Upper lobe of left lung (tissue), 6 donors: Measurements from ENCODE around the gene TOR4A. TPM values are rescaled to one million over a fixed set of nuclear protein-coding genes. Genes with fewer than 3 reads are reported as not detected.
A peak's percentile ranks its signal among the peaks of the same experiment; 100 is the strongest.

ENCODE experiments used
- ATAC-seq, 2 donors: fragments of 200-7000 bp; cut with Tn5 transposase; one replicate each; pipeline ENCODE4 v1.9.1; 2022; ENCODE audit warnings: mild to moderate bottlenecking in 2 of 2, moderate library complexity in 2 of 2; ENCODE audit not compliant: low FRiP score in 2 of 2
- DNase-seq, 2 donors: peaks; one replicate each; pipeline ENCODE4 v3.0.0-alpha.2; 2019 to 2020
- H3K27ac ChIP-seq, 4 donors: fragments of 200-600 bp; sonication (generic); one replicate each; pipeline ENCODE4 v1.5.1; 2016 to 2019
- H3K27me3 ChIP-seq, 4 donors: fragments of 200-600 bp; sonication (generic); one replicate each; pipeline ENCODE4 v1.5.1; 2017 to 2019
- H3K36me3 ChIP-seq, 4 donors: fragments of 200-600 bp; sonication (generic); one replicate each; pipeline ENCODE4 v1.5.1; 2016 to 2019
- H3K4me1 ChIP-seq, 4 donors: fragments of 200-600 bp; sonication (generic); one replicate each; pipeline ENCODE4 v1.5.1; 2018 to 2019
- H3K4me3 ChIP-seq, 4 donors: fragments of 200-600 bp; sonication (generic); one replicate each; pipeline ENCODE4 v1.5.1; 2017 to 2019; ENCODE audit warnings: mild to moderate bottlenecking in 2 of 4, moderate library complexity in 1 of 4
- H3K9me3 ChIP-seq, 4 donors: fragments of 200-600 bp; sonication (generic); one replicate each; pipeline ENCODE4 v1.5.1; 2018 to 2019
- CTCF ChIP-seq, 6 experiments: fragments of 450-650 bp in 4 of 6; fragments of 200-600 bp in 2 of 6; sonication (generic) in 2 of 6; IDR thresholded peaks; one replicate each; pipeline ENCODE4 v1.5.1; 2016 to 2019; ENCODE audit warnings: antibody characterized with exemption in 6 of 6
- EP300 ChIP-seq, 4 donors: sonication (generic); formaldehyde crosslinking; IDR thresholded peaks; one replicate each; pipeline ENCODE4 v1.5.1; 2017; ENCODE audit warnings: antibody characterized with exemption in 4 of 4, control low read depth in 2 of 4
- POLR2A ChIP-seq, 4 donors: fragments of 450-650 bp; IDR thresholded peaks; one replicate each; pipeline ENCODE4 v1.5.1; 2016 to 2017; ENCODE audit warnings: antibody characterized with exemption in 4 of 4, mild to moderate bottlenecking in 2 of 4
- POLR2AphosphoS5 ChIP-seq, 2 donors: sonication (generic); formaldehyde crosslinking; IDR thresholded peaks; one replicate each; pipeline ENCODE4 v1.5.1; 2017; ENCODE audit warnings: antibody characterized with exemption in 2 of 2
- WGBS, 2 donors: methylation state at CpG; one replicate each; pipeline ENCODE4 v1.1.5; 2017 to 2018; 5-methylcytosine and 5-hydroxymethylcytosine counted together
- total RNA-seq, 6 donors: library from RNA; depleted of rRNA in 4 of 6; stranded (reverse); fragments of >200 nt in 4 of 6; gene quantifications; one replicate each; pipeline versions ENCODE4 v1.1.0 to v1.2.1, GENCODE V29; 2016 to 2021
- donor health status: DM: no; HTN: no; CAD: no; lungs with moderate emphysema.
- donor health status: DM: no; HTN: yes; CAD: no; lungs with severe emphysema.

TOR4A gene
- total RNA-seq, 6 donors from 2014 or later = 31.5 to 62.6 (median 39.2) TPM

- no peaks in the 10 kb centered on the region for H3K36me3 ChIP-seq
- TF ChIP-seq EP300 (IDR thresholded peaks at IDR 0.05) (no peak), POLR2AphosphoS5 (IDR thresholded peaks at IDR 0.05) (no peak), CTCF (IDR thresholded peaks at IDR 0.05) (no peak), POLR2A (IDR thresholded peaks at IDR 0.05) (no peak)
- H3K4me1 ChIP-seq = peaks cover 13 to 38% (median 21%) of the 10 kb centered on the region in 4 donors
- no peaks in the 10 kb centered on the region for H3K9me3 ChIP-seq
- peaks cover 0 to 2% (median 0%) of the 10 kb centered on the region in 4 donors for H3K27me3 ChIP-seq
- ATAC-seq (no peak), DNase-seq (no peak)
- H3K27ac ChIP-seq = no peak overlapping the region
- no peak overlapping the region for H3K4me3 ChIP-seq
- 89 to 95% methylated on average over 12 to 21 of the region's 22 CpGs for WGBS, 2 donors
Observed at GRCh38 chr9:137321726-137322361, 44.3 kb downstream of the TOR4A start.

- Histone ChIP-seq H3K27ac (no peak overlapping the region), H3K27me3 (no peaks in the 10 kb centered on the region), H3K36me3 (no peaks in the 10 kb centered on the region), H3K4me3 (no peak overlapping the region), H3K9me3 (no peaks in the 10 kb centered on the region), H3K4me1 (peaks cover 13 to 21% (median 19%) of the 10 kb centered on the region in 4 donors)
- ATAC-seq (no peak), DNase-seq (peak in 1 of 2 donors; percentile 84)
- TF ChIP-seq CTCF (IDR thresholded peaks at IDR 0.05) = no peak
- TF ChIP-seq POLR2A (IDR thresholded peaks at IDR 0.05) = no peak
- TF ChIP-seq EP300 (IDR thresholded peaks at IDR 0.05) = no peak
- TF ChIP-seq POLR2AphosphoS5 (IDR thresholded peaks at IDR 0.05) = no peak
- 95% methylated on average over 8 to 21 of the region's 37 CpGs for WGBS, 2 donors
Observed at GRCh38 chr9:137323531-137324331, 46.2 kb downstream of the TOR4A start.

GRCh38 chr9:137325124-137325523, 47.6 kb downstream of the TOR4A start:
- ATAC-seq (no peak), DNase-seq (no peak)
- Histone ChIP-seq H3K27ac (no peak overlapping the region), H3K4me3 (no peak overlapping the region), H3K4me1 (peaks cover 10 to 14% (median 10%) of the 10 kb centered on the region in 4 donors), H3K36me3 (no peaks in the 10 kb centered on the region), H3K9me3 (no peaks in the 10 kb centered on the region), H3K27me3 (no peaks in the 10 kb centered on the region)
- TF ChIP-seq EP300 (IDR thresholded peaks at IDR 0.05) (no peak), POLR2A (IDR thresholded peaks at IDR 0.05) (no peak), POLR2AphosphoS5 (IDR thresholded peaks at IDR 0.05) (no peak), CTCF (IDR thresholded peaks at IDR 0.05) (no peak)
- WGBS, 2 donors = 94 to 96% methylated on average over 10 of the region's 10 CpGs

GRCh38 chr9:137325799-137326198, 48.3 kb downstream of the TOR4A start:
- no peak overlapping the region for H3K27ac ChIP-seq
- ATAC-seq (no peak), DNase-seq (no peak)
- no peaks in the 10 kb centered on the region for H3K9me3 ChIP-seq
- H3K27me3 ChIP-seq = no peaks in the 10 kb centered on the region
- WGBS, 2 donors = 94 to 95% methylated on average over 12 of the region's 12 CpGs
- peaks cover 3 to 8% (median 4%) of the 10 kb centered on the region in 4 donors for H3K4me1 ChIP-seq
- no peaks in the 10 kb centered on the region for H3K36me3 ChIP-seq
- TF ChIP-seq POLR2AphosphoS5 (IDR thresholded peaks at IDR 0.05) (no peak), POLR2A (IDR thresholded peaks at IDR 0.05) (no peak), CTCF (IDR thresholded peaks at IDR 0.05) (no peak), EP300 (IDR thresholded peaks at IDR 0.05) (no peak)
- no peak overlapping the region for H3K4me3 ChIP-seq
